GM21619 (cell line): ENCODE data around the gene TGFA.

Source experiments
- ATAC-seq: cut with Tn5 transposase; IDR thresholded peaks from one replicate; pipeline ENCODE4 v1.9.1; 2021; ENCODE audit not compliant: unreplicated experiment

TGFA gene

DNA sequence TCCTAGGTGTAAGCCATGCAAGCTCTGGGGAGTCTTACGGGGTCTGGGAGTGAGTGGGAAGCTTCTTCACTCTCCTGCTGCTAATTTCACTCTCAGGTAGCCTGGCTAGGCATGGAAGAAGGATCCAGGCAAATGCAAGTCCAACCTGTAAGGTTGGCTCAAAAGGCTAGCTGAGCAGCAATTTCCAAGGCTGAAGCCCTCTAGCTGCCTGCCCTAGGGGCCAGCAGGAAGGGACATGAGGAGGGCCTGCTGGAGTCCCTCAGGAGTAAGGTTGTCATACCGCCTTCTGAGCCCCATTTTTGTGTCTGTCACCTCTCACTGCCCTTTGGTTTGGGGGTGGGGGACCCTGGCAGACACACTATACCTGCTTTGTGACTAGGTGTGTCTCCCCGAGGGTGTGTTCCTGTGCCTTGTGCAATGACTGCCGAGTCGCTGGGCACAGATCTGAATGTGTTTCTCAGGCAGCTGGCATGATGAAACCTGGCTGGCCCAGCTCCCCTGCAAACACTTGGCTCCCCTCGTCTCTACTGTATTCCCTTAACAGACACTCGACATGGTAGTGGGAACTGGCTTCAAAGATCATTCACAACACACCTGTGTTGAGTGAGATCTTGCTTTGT is 127.8 kb downstream of the TGFA start:
- ATAC-seq, result no peak

- no peak for ATAC-seq
Measured at GRCh38 chr2:70420740-70421139, 132.9 kb downstream of the TGFA start.

GRCh38 chr2:70420143-70420542 is 133.5 kb downstream of the TGFA start:
- no peak for ATAC-seq

DNA sequence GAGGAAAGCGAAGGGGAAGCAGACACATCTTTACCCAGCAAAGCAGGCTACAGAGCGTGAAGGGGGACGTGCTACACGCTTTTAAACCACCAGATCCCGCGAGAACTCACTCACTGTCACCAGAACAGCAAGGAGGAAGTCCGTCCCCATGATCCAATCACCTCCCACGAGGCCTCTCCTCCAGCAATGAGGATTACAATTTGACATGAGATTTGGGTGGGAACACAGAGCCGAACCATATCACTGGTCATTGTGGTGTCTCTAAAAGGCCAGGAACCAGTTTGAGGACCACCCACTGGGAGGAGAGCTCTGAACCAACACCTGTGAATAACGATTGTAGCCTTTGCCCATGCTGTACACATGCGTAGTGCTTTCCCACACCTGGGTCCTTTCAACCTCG is 135.1 kb downstream of the TGFA start:
- no peak for ATAC-seq

DNA sequence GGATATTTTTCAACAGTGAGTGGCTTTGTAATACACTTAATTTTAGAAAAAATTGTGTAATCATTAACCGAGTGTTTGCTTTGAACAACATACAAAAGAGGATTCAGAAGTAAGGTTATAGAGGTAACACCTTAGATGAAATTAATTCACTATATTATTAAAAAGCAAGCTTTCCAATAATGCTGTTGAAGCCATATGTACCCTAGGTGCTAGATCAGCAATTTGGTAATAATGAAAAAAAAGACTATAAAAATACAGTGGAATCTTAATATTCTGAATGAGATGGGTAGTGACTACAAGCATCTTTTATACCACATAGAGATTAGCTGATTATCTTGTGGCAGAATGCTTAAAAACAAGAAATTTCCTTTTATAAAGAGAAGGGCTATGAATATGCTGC is 136.6 kb downstream of the TGFA start:
- ATAC-seq, result no peak

DNA sequence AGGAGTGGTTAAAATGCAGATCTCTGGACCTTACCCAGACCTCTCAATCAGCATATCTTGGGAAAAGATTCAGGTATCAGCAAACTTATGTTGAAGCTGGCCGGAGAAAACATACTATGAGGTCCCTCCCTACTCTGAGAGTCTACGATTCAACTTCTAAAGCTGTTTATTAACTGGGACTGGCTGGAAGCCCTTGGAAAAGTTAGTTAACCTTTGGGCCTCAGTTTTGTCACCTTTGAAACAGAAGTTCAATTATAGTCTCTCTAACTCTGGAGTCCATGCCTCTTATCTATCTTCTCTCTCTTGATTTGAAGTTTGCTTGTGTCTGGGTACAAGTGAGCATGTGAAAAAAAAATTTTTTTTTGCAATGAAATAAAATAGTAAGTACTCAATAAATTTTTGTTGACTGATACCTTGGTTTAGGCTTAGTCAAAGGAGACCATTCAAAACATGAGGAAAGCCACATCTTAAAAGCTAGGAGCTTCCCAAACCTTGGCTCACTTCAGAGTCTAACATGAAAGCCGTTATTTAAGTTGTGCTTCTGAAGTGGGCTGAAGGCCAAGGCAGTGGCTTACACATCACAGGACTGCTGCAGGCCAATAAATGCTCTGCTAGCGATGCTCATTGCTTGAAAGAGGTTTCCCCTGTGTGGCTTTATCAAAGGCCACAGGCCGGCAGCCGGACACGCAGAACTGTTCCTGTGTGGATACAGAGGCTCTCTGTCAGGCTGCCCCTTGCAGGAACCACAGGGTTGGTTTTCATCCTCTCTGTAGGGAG is 141.1 kb downstream of the TGFA start:
- ATAC-seq, result no peak

DNA sequence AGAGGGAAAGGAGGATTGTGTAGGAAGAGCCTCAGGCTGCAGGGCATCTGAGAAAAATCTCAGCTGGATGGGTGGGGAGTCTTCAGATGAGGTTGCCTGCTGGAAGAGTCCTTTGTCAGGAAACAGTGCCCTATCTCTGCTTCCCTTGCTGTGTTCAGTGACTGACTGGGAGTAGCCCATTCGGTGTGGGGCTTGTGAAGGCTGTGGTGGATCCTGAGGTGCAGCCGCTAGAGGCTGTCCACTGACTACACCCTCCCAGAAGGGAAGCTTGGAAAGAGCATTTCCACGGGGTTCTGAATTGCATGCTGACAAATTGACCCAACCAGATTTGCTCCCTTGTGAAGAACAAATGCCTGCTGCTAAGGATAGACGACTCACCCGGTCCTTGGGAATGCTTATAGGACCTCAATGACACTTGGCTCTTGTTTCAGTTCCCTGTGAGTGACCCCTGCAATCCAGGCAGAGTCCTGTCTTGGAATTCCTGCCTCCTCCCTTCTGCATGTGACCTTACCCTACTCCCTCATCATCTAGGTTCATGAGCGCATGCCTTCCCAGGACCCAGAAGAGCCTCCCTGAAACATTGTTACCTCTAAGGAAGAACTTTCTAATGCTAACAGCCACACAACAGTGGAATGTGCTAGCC is 142.0 kb downstream of the TGFA start:
- no peak for ATAC-seq

DNA sequence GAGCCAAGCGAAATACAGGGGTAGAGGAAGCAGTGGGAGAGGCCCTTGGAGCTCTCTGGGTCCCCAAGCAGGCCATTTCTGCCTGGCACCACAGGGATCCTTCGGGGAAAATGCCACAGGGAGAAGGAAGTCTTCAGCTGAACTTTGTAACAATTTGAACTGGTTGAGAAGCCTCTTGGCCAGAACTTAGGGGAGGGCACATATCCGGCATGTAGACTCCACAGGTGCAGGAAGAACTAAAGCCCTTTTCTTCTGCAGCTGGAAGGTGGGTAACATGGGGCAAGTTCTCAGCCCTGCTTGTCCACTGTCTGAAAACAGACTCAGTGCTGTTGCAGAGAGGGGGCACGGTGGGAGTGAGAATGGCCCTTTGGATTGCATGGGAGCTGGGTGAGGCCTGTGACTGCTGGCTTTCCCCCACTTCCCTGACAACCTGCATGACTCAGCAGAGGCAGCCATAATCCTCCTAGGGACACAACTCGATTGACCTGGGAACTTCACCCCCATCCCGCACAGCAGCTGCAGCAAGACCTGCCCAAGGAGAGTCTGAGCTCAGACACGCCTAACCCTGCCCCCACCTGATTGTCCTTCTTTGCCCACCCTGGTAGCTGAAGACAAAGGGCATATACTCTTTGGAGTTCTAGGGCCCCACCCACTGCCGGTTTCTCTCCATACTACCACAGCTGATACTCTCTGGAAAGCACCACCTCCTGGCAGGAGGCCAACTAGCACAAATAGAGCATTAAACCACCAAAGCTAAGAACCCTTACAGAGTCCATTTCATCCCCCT is 150.2 kb downstream of the TGFA start:
- ATAC-seq, result no peak

GRCh38 chr2:70400539-70400938 is 153.1 kb downstream of the TGFA start:
- ATAC-seq, result no peak

- no peak for ATAC-seq
Measured at GRCh38 chr2:70399046-70399445, 154.6 kb downstream of the TGFA start.
